Esophagus squamous epithelium (tissue), 4 donors: ENCODE data around the gene MRPL38.

Experiments used
- POLR2A ChIP-seq, 4 donors: fragments of 450-650 bp; IDR thresholded peaks; one replicate each; pipeline ENCODE4 v1.6.1; 2017; ENCODE audit warnings: antibody characterized with exemption in 4 of 4, mild to moderate bottlenecking in 4 of 4, moderate library complexity in 3 of 4
- TF ChIP-seq, protein P1 (sequence below), 6 experiments: fragments of 450-650 bp in 4 of 6; fragments of 200-600 bp in 2 of 6; sonication (generic) in 2 of 6; IDR thresholded peaks; one replicate each; pipeline ENCODE4 v1.5.1; 2016 to 2019; ENCODE audit warnings: antibody characterized with exemption in 6 of 6, mild to moderate bottlenecking in 4 of 6, moderate library complexity in 4 of 6

DNA sequence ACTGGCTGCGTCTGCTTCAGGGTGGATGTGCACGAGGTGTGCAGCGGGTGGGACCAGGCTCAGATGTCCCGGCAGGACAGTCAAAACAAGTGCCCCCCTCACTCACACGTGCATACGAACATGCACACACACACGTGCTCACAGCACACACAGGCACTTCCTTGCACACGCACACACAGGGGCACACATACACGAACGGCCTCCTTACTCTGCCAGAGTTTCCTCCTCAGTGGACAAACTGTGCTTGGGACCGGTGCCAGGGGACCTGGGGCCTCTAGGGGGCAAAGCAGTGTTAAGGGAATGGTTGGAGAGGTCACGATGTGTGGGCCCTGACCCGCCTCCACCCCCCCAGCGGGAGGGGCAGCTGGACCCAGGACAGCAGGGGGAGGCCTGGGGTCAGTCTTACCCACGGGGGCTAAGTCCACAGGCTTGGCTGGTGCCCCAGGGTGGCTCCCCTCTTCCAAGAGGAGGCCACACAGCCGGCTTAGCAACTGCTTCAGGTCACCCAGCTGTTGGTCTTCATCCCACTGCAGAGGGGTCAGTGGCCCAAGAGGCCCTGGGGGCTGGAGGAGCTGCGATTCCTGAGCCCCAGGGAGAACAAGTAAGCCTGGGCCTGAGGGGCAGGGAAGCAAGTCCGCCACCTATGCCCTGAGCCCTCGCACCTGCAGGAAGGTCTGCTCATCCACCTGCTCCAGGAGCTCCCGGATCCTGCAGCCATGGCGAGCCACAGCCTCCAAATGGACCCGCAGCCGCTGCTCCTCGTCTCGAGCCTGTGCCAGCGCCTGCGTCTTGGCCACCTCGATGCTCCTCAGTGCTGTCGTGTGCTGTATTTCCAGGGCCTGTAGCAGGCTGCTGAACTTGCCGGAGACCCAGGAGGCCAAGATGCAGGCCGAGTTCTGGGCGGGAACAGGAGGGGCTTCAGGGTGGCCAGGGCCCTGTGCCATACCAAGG is 12.8 kb downstream of the MRPL38 start:
- TF ChIP-seq, protein P1, sequence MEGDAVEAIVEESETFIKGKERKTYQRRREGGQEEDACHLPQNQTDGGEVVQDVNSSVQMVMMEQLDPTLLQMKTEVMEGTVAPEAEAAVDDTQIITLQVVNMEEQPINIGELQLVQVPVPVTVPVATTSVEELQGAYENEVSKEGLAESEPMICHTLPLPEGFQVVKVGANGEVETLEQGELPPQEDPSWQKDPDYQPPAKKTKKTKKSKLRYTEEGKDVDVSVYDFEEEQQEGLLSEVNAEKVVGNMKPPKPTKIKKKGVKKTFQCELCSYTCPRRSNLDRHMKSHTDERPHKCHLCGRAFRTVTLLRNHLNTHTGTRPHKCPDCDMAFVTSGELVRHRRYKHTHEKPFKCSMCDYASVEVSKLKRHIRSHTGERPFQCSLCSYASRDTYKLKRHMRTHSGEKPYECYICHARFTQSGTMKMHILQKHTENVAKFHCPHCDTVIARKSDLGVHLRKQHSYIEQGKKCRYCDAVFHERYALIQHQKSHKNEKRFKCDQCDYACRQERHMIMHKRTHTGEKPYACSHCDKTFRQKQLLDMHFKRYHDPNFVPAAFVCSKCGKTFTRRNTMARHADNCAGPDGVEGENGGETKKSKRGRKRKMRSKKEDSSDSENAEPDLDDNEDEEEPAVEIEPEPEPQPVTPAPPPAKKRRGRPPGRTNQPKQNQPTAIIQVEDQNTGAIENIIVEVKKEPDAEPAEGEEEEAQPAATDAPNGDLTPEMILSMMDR (IDR thresholded peaks at IDR 0.05): no peak
- no peak for TF ChIP-seq POLR2A (IDR thresholded peaks at IDR 0.05)
